ENCODE results near the gene PKP2.

Gene PKP2

DNA sequence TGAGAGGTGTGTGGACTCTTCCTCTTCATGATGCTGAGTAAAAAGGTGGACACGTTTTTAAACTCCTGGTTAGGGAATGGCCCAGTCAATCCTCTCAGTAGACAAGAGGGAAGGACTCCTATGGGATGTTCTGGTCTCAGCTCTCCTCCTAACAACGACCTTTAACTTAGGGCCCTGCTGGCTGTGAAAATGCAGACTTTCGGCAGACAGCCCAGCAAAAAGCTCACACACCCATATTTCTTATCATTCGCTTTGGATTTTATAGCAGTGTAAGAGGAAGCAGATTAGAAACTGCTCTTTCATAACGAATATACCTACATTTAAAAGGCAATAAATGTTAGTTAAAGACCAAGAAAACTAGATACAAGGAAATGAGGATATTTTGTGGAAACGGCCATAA lies 122.9 kb downstream of the PKP2 start:
- H3K27me3 ChIP-seq (replicated peaks; ENCODE audit: control insufficient read depth, insufficient read depth, low read length) = peaks cover 10% of the 10 kb centered on the region
- no peak for DNase-seq (ENCODE audit: low read depth)
- no peak overlapping the region for H3K4me3 ChIP-seq (ENCODE audit: low read length)
- H3K4me1 ChIP-seq (ENCODE audit: control insufficient read depth, insufficient read depth, low read length) = no peaks in the 10 kb centered on the region
- H3K9me3 ChIP-seq (ENCODE audit: control insufficient read depth, low read length) = no peaks in the 10 kb centered on the region
- H3K36me3 ChIP-seq (ENCODE audit: control insufficient read depth, insufficient read depth, low read length, severe bottlenecking) = no peaks in the 10 kb centered on the region
- no peak overlapping the region for H3K9ac ChIP-seq (ENCODE audit: low read length)

DNA sequence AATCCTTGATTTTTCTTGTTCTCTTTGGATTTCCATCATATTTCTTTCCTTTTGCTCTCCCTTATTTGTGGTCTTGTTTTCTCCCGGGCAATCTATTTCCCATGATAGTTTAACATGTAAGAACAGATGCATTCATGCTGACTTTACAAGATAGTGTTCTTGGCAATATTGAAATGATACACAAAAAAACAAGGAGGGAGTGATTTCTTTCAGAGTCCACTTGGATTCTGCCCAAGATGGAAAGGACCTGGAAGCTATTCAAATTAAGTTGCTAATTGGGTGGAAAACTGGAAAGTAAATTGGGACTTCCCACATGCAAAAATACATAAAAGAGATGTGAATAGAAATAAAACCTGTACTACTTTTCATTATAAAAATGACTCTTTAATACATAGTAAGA lies 126.4 kb downstream of the PKP2 start:
- H3K9ac ChIP-seq (ENCODE audit: low read length) = no peak overlapping the region
- no peaks in the 10 kb centered on the region for H3K36me3 ChIP-seq (ENCODE audit: control insufficient read depth, insufficient read depth, low read length, severe bottlenecking)
- no peaks in the 10 kb centered on the region for H3K9me3 ChIP-seq (ENCODE audit: control insufficient read depth, low read length)
- H3K27me3 ChIP-seq (replicated peaks; ENCODE audit: control insufficient read depth, insufficient read depth, low read length) = peaks cover 10% of the 10 kb centered on the region
- H3K4me1 ChIP-seq (ENCODE audit: control insufficient read depth, insufficient read depth, low read length) = no peaks in the 10 kb centered on the region
- DNase-seq (ENCODE audit: low read depth) = no peak
- H3K4me3 ChIP-seq (ENCODE audit: low read length) = no peak overlapping the region

GRCh38 chr12:32768518-32768917 lies 128.1 kb downstream of the PKP2 start:
- no peaks in the 10 kb centered on the region for H3K4me1 ChIP-seq (ENCODE audit: control insufficient read depth, insufficient read depth, low read length)
- no peak for DNase-seq (ENCODE audit: low read depth)
- H3K27me3 ChIP-seq (replicated peaks; ENCODE audit: control insufficient read depth, insufficient read depth, low read length) = peaks cover 10% of the 10 kb centered on the region
- no peak overlapping the region for H3K4me3 ChIP-seq (ENCODE audit: low read length)
- H3K36me3 ChIP-seq (ENCODE audit: control insufficient read depth, insufficient read depth, low read length, severe bottlenecking) = no peaks in the 10 kb centered on the region
- no peak overlapping the region for H3K9ac ChIP-seq (ENCODE audit: low read length)
- no peaks in the 10 kb centered on the region for H3K9me3 ChIP-seq (ENCODE audit: control insufficient read depth, low read length)

DNA sequence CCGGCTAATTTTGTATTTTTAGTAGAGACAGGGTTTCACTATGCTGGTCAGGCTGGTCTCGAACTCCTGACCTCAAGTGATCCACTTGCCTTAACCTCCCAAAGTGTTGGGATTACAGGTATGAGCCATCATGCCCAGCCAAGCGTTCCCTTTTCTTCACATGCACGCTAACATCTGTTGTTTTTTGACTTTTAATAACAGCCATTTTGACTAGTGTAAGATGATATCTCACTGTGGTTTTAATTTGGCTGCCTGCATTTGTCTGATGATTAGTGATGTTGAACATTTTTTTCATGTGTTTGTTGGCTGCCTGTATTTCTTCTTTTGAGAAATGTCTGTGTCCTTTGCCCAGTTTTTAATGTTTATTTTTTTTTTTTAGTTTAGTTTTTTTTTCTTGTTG lies 130.7 kb downstream of the PKP2 start:
- Histone ChIP-seq H3K9me3 (ENCODE audit: control insufficient read depth, low read length) (no peaks in the 10 kb centered on the region), H3K9ac (ENCODE audit: low read length) (no peak overlapping the region), H3K4me1 (ENCODE audit: control insufficient read depth, insufficient read depth, low read length) (no peaks in the 10 kb centered on the region), H3K36me3 (ENCODE audit: control insufficient read depth, insufficient read depth, low read length, severe bottlenecking) (no peaks in the 10 kb centered on the region), H3K4me3 (ENCODE audit: low read length) (no peak overlapping the region), H3K27me3 (replicated peaks; ENCODE audit: control insufficient read depth, insufficient read depth, low read length) (peaks cover 14% of the 10 kb centered on the region)
- DNase-seq (ENCODE audit: low read depth) = peak; percentile 2

DNA sequence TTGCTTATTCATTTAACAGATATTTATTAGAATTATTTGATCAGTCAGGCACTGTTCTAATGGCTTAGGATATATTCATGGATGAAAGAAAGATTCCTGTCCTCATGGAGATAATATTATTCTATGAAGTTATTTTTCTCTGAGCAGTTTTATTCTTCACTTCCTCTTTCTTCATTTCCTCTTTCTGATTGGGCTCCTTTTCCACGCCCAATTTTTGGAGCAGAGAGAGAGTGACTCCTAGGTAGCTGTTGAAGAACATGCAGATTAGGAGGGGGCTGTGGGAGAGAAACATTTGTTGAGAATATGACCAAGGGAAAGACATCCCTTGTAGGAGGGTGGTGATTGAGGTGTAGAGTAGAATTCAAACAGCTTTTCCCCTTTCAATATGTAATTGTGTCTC lies 134.9 kb downstream of the PKP2 start:
- Histone ChIP-seq H3K9ac (ENCODE audit: low read length) (no peak overlapping the region), H3K4me1 (ENCODE audit: control insufficient read depth, insufficient read depth, low read length) (peaks cover 3% of the 10 kb centered on the region), H3K36me3 (ENCODE audit: control insufficient read depth, insufficient read depth, low read length, severe bottlenecking) (no peaks in the 10 kb centered on the region), H3K27me3 (replicated peaks; ENCODE audit: control insufficient read depth, insufficient read depth, low read length) (peaks cover 4% of the 10 kb centered on the region), H3K4me3 (ENCODE audit: low read length) (no peak overlapping the region), H3K9me3 (ENCODE audit: control insufficient read depth, low read length) (no peaks in the 10 kb centered on the region)
- no peak for DNase-seq (ENCODE audit: low read depth)

- Histone ChIP-seq H3K4me3 (ENCODE audit: low read length) (no peak overlapping the region), H3K4me1 (ENCODE audit: control insufficient read depth, insufficient read depth, low read length) (peaks cover 25% of the 10 kb centered on the region), H3K27me3 (replicated peaks; ENCODE audit: control insufficient read depth, insufficient read depth, low read length) (peaks cover 1% of the 10 kb centered on the region), H3K9ac (ENCODE audit: low read length) (peak overlapping the region; percentile 98), H3K36me3 (ENCODE audit: control insufficient read depth, insufficient read depth, low read length, severe bottlenecking) (peaks cover 15% of the 10 kb centered on the region), H3K9me3 (ENCODE audit: control insufficient read depth, low read length) (no peaks in the 10 kb centered on the region)
- no peak for DNase-seq (ENCODE audit: low read depth)
Observed at GRCh38 chr12:32757157-32757556, 139.4 kb downstream of the PKP2 start.

- H3K27me3 ChIP-seq (replicated peaks; ENCODE audit: control insufficient read depth, insufficient read depth, low read length) = no peaks in the 10 kb centered on the region
- H3K36me3 ChIP-seq (ENCODE audit: control insufficient read depth, insufficient read depth, low read length, severe bottlenecking) = peaks cover 21% of the 10 kb centered on the region
- no peaks in the 10 kb centered on the region for H3K9me3 ChIP-seq (ENCODE audit: control insufficient read depth, low read length)
- peak; percentile 3 for DNase-seq (ENCODE audit: low read depth)
- H3K4me1 ChIP-seq (ENCODE audit: control insufficient read depth, insufficient read depth, low read length) = peaks cover 25% of the 10 kb centered on the region
- H3K4me3 ChIP-seq (ENCODE audit: low read length) = peak overlapping the region; percentile 98
- peak overlapping the region; percentile 98 for H3K9ac ChIP-seq (ENCODE audit: low read length)
Observed at GRCh38 chr12:32756476-32757066, 140.0 kb downstream of the PKP2 start.

GRCh38 chr12:32755654-32756475 lies 140.7 kb downstream of the PKP2 start, which contains the start of gene YARS2:
Gene YARS2, minus strand, starts transcription at chr12:32755897. Its CDS starts 23 bp downstream, at chr12:32755874.
- H3K4me1 ChIP-seq (ENCODE audit: control insufficient read depth, insufficient read depth, low read length) = peaks cover 25% of the 10 kb centered on the region
- no peaks in the 10 kb centered on the region for H3K27me3 ChIP-seq (replicated peaks; ENCODE audit: control insufficient read depth, insufficient read depth, low read length)
- H3K9ac ChIP-seq (ENCODE audit: low read length) = peak within 1 kb of the TSS; percentile 98
- peaks cover 28% of the 10 kb centered on the region for H3K36me3 ChIP-seq (ENCODE audit: control insufficient read depth, insufficient read depth, low read length, severe bottlenecking)
- H3K9me3 ChIP-seq (ENCODE audit: control insufficient read depth, low read length) = no peaks in the 10 kb centered on the region
- H3K4me3 ChIP-seq (ENCODE audit: low read length) = peak within 1 kb of the TSS; percentile 98
- peak; percentile 98 for DNase-seq (ENCODE audit: low read depth)

- Histone ChIP-seq H3K36me3 (ENCODE audit: control insufficient read depth, insufficient read depth, low read length, severe bottlenecking) (peaks cover 35% of the 10 kb centered on the region), H3K27me3 (replicated peaks; ENCODE audit: control insufficient read depth, insufficient read depth, low read length) (no peaks in the 10 kb centered on the region), H3K4me1 (ENCODE audit: control insufficient read depth, insufficient read depth, low read length) (peaks cover 24% of the 10 kb centered on the region), H3K4me3 (ENCODE audit: low read length) (peak overlapping the region; percentile 98), H3K9ac (ENCODE audit: low read length) (peak overlapping the region; percentile 98), H3K9me3 (ENCODE audit: control insufficient read depth, low read length) (no peaks in the 10 kb centered on the region)
- peak; percentile 89 for DNase-seq (ENCODE audit: low read depth)
Observed at GRCh38 chr12:32755051-32755653, 141.4 kb downstream of the PKP2 start.

DNA sequence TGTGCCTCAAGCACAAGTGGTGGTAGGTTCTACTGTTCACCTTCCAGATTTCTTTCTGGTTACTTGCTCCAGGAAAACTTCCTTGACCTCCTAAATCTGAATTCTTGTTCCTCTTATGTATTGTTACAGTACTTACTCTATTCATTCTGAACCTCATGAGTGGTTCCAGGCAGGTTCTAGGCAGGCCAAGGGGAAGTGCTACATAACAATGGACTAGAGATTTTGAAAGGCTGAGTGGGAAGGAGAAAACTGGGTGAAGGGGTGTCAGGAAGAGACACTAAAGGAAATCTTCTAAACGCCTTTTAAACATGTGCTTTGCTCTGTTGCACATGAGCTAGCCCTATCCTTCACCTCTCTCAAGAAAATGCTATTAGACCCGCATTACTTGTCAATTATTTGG lies 142.5 kb downstream of the PKP2 start:
- Histone ChIP-seq H3K36me3 (ENCODE audit: control insufficient read depth, insufficient read depth, low read length, severe bottlenecking) (peaks cover 46% of the 10 kb centered on the region), H3K4me1 (ENCODE audit: control insufficient read depth, insufficient read depth, low read length) (peaks cover 22% of the 10 kb centered on the region), H3K27me3 (replicated peaks; ENCODE audit: control insufficient read depth, insufficient read depth, low read length) (no peaks in the 10 kb centered on the region), H3K9me3 (ENCODE audit: control insufficient read depth, low read length) (no peaks in the 10 kb centered on the region), H3K4me3 (ENCODE audit: low read length) (peak overlapping the region; percentile 98), H3K9ac (ENCODE audit: low read length) (peak overlapping the region; percentile 98)
- DNase-seq (ENCODE audit: low read depth) = no peak

- no peak for DNase-seq (ENCODE audit: low read depth)
- H3K9me3 ChIP-seq (ENCODE audit: control insufficient read depth, low read length) = no peaks in the 10 kb centered on the region
Observed at GRCh38 chr12:32753605-32754004, 143.0 kb downstream of the PKP2 start.

More at GRCh38 chr12:32753605-32754004, 143.0 kb downstream of the PKP2 start:
- peaks cover 51% of the 10 kb centered on the region for H3K36me3 ChIP-seq (ENCODE audit: control insufficient read depth, insufficient read depth, low read length, severe bottlenecking)
- peak overlapping the region; percentile 98 for H3K4me3 ChIP-seq (ENCODE audit: low read length)
- no peaks in the 10 kb centered on the region for H3K27me3 ChIP-seq (replicated peaks; ENCODE audit: control insufficient read depth, insufficient read depth, low read length)
- peaks cover 22% of the 10 kb centered on the region for H3K4me1 ChIP-seq (ENCODE audit: control insufficient read depth, insufficient read depth, low read length)
- H3K9ac ChIP-seq (ENCODE audit: low read length) = peak overlapping the region; percentile 98

All from adipocyte (in vitro differentiated cells).